BE2C (cell line): ENCODE measurements around the gene FBXO47.

Experiments
- DNase-seq: peaks from one replicate; pipeline ENCODE4 v3.0.0-alpha.2; 2020
- H3K27me3 ChIP-seq: fragments of 250-450 bp; sonication (Bioruptor Pico); 2 replicates; pipeline ENCODE4 v1.5.1; 2020; ENCODE audit warnings: mild to moderate bottlenecking
- H3K36me3 ChIP-seq: fragments of 250-450 bp; sonication (Bioruptor Pico); 2 replicates; pipeline ENCODE4 v1.5.1; 2020; ENCODE audit warnings: mild to moderate bottlenecking
- H3K4me1 ChIP-seq: fragments of 250-450 bp; sonication (Bioruptor Pico); 2 replicates; pipeline ENCODE4 v1.5.1; 2020
- H3K4me3 ChIP-seq: 2 replicates; pipeline ENCODE4 v1.5.1; 2011; ENCODE audit warnings: low read depth, low read length
- H3K9me3 ChIP-seq: fragments of 250-450 bp; sonication (Bioruptor Pico); 2 replicates; pipeline ENCODE4 v1.5.1; 2020
- CTCF ChIP-seq: IDR thresholded peaks from 2 replicates; pipeline ENCODE4 v1.5.1; 2012; ENCODE audit warnings: mild to moderate bottlenecking, low read depth, low read length

The FBXO47 gene

GRCh38 chr17:39012725-39013124 is 45.5 kb upstream of the FBXO47 start:
- Histone ChIP-seq H3K27me3 (no peaks in the 10 kb centered on the region), H3K9me3 (no peaks in the 10 kb centered on the region), H3K36me3 (no peaks in the 10 kb centered on the region), H3K4me1 (no peaks in the 10 kb centered on the region), H3K4me3 (no peak overlapping the region)
- no peak for DNase-seq
- TF ChIP-seq CTCF = no peak

GRCh38 chr17:39011907-39012468 is 44.8 kb upstream of the FBXO47 start:
- Histone ChIP-seq H3K36me3 (no peaks in the 10 kb centered on the region), H3K9me3 (no peaks in the 10 kb centered on the region), H3K4me3 (no peak overlapping the region), H3K4me1 (no peaks in the 10 kb centered on the region), H3K27me3 (peaks cover 4% of the 10 kb centered on the region; the same call in 1 of the 2 replicates)
- no peak for TF ChIP-seq CTCF
- no peak for DNase-seq

GRCh38 chr17:39009581-39010001 is 42.4 kb upstream of the FBXO47 start:
- Histone ChIP-seq H3K9me3 (no peaks in the 10 kb centered on the region), H3K36me3 (no peaks in the 10 kb centered on the region), H3K4me3 (no peak overlapping the region), H3K27me3 (peaks cover 8% of the 10 kb centered on the region; the same call in 1 of the 2 replicates), H3K4me1 (no peaks in the 10 kb centered on the region)
- TF ChIP-seq CTCF = no peak
- DNase-seq = no peak

GRCh38 chr17:39008633-39009032 is 41.4 kb upstream of the FBXO47 start:
- no peaks in the 10 kb centered on the region for H3K9me3 ChIP-seq
- no peaks in the 10 kb centered on the region for H3K36me3 ChIP-seq
- DNase-seq = no peak
- H3K27me3 ChIP-seq = peaks cover 8% of the 10 kb centered on the region; the same call in 1 of the 2 replicates
- no peak overlapping the region for H3K4me3 ChIP-seq
- no peak for TF ChIP-seq CTCF
- no peaks in the 10 kb centered on the region for H3K4me1 ChIP-seq

GRCh38 chr17:39002991-39003715 is 36.0 kb upstream of the FBXO47 start:
- no peaks in the 10 kb centered on the region for H3K4me1 ChIP-seq
- no peak for DNase-seq
- H3K36me3 ChIP-seq = no peaks in the 10 kb centered on the region
- no peak for TF ChIP-seq CTCF
- peaks cover 8% of the 10 kb centered on the region; the same call in 1 of the 2 replicates for H3K27me3 ChIP-seq
- no peaks in the 10 kb centered on the region for H3K9me3 ChIP-seq
- H3K4me3 ChIP-seq = no peak overlapping the region
